HG03103 (cell line): ENCODE data around the gene LAMA1.

ENCODE experiments used
- ATAC-seq: cut with Tn5 transposase; IDR thresholded peaks from one replicate; pipeline ENCODE4 v1.9.1; 2021; ENCODE audit warnings: low read depth; ENCODE audit not compliant: unreplicated experiment

Gene LAMA1

DNA sequence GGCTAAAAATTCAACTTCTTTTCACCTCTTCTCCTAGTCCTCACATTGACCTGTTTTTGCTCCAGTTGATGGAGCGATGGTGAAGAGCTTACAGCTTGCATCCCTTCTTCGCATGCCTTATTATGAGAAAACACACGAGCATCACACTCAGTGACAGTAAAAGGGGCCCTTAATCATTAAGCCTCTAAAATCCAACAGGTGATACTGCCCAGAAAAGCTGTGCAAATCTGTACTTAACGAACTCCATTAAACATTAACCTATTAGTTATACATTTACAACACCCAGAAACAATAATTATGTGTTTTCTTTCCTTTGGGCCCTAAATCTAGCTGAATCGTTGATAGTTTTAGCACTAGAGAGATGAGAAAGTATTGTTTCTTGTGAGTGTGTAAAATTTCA is 54.8 kb downstream of the LAMA1 start:
- no peak for ATAC-seq

GRCh38 chr18:7062236-7062635 is 55.4 kb downstream of the LAMA1 start:
- ATAC-seq, result no peak

GRCh38 chr18:7059276-7059675 is 58.3 kb downstream of the LAMA1 start:
- ATAC-seq, result no peak

DNA sequence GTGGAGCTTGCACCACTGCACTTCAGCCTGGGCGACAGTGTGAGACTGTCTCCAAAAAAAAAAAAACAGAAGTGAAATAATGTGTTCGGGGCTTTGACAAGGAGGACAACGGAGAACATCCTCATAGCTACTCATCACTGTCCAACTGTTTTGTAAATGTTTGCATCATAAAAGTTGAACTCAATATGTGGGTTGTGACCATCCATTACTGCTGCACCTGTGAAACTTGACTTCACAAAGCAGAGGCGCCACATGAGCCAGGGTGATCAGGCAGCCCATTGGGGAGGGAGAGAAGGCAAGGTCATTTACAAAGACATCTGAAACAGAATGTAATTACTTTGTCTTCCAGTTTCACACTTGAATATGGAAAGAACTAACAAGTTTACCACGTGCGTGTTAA is 61.6 kb downstream of the LAMA1 start:
- ATAC-seq, result no peak

DNA sequence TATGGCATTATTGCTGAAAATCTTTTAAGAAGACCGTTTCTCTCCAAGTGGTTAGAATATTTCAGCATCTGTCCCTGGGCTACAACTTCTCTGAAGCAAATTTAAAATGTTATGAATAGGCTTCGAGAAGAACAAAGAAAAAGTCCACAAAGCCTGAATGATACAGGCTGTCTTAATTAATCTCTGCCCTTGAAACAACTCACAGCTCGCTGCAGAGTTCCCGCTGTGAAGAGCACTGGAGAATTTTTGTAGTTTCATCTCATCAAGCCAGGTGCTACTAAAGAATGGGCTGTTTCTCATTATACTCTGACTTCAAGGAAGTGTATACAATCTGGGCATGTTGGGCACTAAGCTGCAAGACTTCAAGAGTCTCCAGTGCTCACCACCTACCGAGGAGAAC is 67.6 kb downstream of the LAMA1 start:
- no peak for ATAC-seq

DNA sequence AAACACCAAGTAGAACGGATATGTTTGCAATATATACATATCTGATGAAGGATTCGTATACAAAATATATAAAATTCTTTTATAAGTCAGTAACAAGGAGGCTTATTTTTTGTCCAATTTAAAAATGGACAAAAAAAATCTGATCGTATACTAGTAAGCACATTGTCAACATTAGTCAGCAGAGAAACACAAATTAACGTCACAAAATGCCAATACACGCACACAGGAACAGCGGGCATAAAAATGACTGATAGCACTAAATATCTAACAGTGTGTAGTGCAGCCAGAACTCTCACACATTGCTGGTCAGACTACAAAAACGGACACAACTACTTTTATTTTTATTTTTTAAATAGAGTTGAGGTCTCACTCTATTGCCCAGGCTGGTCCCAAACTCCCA is 69.5 kb downstream of the LAMA1 start:
- no peak for ATAC-seq

GRCh38 chr18:7047336-7047735 is 70.3 kb downstream of the LAMA1 start:
- ATAC-seq, result no peak

- no peak for ATAC-seq
Measured at GRCh38 chr18:7038330-7038851, 79.2 kb downstream of the LAMA1 start.

DNA sequence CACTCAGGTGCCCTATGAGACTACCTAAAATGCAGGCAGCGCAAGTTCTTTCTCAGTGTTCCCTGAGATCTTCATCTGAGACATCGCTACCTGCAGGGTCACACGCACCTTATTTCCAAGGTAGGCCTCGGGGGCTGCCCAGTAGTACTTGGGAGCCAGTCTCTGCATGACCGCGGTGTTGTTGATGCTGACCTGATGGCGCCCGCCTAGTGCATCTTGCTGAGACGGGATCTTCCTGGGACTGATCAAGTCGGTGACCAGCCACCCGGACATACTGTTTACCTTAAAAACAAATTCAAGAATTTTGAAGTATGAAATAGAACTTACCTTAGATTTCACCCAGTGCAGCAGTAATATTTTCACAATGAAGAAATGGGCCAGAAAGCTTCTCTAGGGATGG is 80.1 kb downstream of the LAMA1 start:
- ATAC-seq, result no peak

DNA sequence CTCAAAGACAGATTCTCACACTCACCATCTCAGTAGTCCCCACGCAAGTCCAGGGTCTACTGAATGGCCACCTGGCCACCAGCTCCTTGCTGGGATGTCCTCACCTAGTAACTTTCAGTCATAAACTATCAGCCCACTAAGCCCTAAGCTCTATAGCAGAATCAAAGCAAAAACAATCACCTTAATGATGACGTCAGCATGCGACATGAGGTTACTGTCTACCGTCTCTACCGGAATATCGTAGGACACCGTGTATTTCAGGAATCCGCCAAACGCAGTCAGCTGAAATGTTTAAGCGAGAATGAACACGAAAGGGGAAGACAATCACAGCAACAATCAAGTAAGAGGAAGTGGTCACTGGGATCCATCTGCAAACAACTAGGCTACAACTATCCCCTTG is 81.8 kb downstream of the LAMA1 start:
- no peak for ATAC-seq

GRCh38 chr18:7034924-7035323 is 82.7 kb downstream of the LAMA1 start:
- no peak for ATAC-seq

- no peak for ATAC-seq
Measured at GRCh38 chr18:7032537-7032936, 85.1 kb downstream of the LAMA1 start.

GRCh38 chr18:7028625-7029024 is 89.0 kb downstream of the LAMA1 start:
- no peak for ATAC-seq

GRCh38 chr18:7025194-7025593 is 92.4 kb downstream of the LAMA1 start:
- no peak for ATAC-seq

- no peak for ATAC-seq
Measured at GRCh38 chr18:7023581-7023980, 94.0 kb downstream of the LAMA1 start.

DNA sequence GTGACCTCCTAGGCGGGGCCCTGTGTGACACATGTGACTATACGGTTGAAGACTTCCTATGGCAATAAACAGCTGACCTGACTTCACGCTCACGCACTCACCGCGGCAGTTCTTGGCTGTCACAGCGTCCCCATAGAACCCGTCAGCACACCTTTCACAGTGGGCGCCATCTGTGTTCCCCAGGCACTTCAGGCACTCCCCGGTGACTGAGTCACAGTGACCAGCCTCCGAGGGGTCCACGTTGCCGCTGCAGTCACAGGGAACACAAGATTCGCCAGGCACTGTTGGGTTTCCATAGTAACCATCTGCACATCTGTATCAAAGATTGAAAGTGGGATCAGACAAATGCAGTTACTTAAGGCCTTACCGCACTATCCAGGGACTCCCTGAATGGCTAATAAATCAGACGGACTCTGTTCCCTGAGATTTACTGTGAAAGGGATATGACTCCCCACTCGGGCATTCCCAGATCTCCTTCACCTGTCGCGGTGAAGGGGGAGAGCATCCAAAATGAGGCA is 94.5 kb downstream of the LAMA1 start:
- ATAC-seq, result no peak

GRCh38 chr18:7021994-7022840 is 95.4 kb downstream of the LAMA1 start:
- ATAC-seq, result no peak

DNA sequence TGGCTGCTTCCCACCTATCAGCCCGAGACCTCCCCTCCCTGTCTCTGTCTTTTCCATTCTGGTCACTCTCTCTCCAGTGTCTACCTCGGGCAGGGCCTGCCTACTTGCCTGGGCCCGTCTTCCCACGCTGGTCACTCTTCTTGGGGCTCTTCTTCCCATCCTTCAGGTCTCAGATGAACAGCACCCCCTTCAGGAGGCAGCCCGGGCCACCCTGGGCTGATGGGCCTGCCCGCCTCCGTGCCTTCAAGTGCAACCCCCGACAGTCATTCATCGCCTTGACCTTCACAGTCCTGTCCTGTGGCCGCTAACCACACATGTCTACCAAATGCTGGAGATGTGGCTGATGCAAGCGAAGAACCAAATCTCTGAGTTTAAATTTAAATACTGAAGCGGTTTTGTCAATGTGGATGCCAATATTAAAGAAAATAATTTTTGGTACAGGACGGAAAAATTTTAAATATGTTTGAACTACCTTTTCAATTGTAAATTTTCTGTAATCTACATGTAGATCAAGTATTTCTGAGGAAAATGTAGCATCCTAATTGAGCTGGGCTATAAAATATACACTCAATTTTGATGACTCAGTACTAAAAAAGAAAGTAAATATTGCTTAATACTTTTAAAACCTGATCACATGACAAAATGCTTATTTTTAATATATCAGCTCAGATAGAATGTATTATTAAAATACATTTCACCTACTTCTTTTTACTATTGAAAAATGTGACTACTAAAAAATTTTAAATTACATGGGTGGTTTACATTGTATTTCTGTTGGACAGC is 96.4 kb downstream of the LAMA1 start:
- no peak for ATAC-seq

- no peak for ATAC-seq
Measured at GRCh38 chr18:7017013-7017412, 100.6 kb downstream of the LAMA1 start.

DNA sequence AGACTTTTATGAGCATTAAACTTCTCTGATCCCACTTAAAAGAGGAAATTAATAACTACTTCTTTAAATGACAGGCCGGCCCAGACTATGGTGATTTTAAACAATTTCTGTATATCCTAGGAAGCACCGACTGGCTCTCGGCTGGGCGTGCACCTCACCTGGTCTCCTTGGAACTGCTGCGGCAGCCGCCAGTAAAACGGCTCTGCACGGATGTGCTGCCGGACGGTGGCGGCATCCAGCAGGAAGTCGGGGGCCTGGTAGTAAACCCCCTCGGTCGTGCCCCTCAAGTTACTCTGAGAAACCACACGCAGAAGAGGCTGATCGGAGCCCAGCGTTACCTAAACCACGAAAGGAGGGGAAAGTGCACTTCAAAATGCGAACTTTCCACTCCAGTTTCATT is 106.5 kb downstream of the LAMA1 start:
- no peak for ATAC-seq

DNA sequence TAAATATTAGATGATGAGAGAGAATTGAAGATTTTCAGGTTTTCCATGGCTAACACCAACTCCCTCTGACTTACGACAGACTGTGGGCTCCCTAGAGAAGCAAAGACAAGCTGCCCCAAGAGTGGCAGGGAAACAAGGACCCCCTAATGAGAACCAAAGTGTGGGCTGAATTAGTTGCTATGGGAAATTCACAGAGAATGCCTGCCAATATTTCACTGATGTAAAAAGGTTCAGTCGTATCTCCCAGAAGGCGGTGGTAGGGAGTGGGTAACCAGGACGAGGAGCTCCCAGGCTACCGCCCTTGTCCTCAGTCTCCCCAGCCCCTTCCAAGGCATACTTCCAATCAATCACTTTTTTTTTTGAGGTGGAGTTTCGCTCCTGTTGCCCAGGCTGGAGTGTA is 113.6 kb downstream of the LAMA1 start:
- ATAC-seq, result no peak
